ENCODE data around the gene DTWD1.
"Not testable (repeated sequence)": the region's sequence is repeated elsewhere in the genome, so short reads cannot be mapped to it uniquely, and the experiment has no call there.

Gene DTWD1

GRCh38 chr15:49652922-49653321, 32.1 kb downstream of the DTWD1 start:
- Mint-ChIP-seq H3K4me3 (no peak overlapping the region), H3K9me3 (no peaks in the 10 kb centered on the region), H3K4me1 (no peaks in the 10 kb centered on the region), H3K36me3 (ENCODE audit: insufficient read depth) (peaks cover 2% of the 10 kb centered on the region), H3K27me3 (peaks cover 15% of the 10 kb centered on the region), H3K27ac (ENCODE audit: low read depth) (no peak overlapping the region)
- no peak for ATAC-seq (replicated peaks; ENCODE audit: extremely low read depth, poor library complexity, severe bottlenecking)
- no peak for DNase-seq (ENCODE audit: low spot score in 2 of 2)

DNA sequence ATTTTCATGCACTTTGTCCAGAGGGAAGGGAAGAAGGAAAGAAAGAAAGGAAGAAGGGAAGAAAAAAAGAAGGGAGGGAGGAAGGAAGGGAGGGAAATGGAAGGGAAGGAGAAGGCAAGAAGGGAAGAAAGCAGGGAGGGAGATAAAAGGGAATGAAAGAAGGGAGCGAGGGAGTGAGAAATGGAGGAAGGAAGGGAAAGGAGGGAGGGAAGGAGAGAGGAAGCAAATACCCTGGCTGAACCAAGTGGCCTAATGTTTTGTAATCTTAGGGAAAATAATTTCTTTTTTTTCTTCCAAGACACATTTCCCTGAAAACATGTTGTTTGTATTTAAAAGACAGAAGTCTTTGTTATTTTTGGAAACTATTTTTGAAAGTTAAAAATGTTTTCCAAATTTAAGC, 35.9 kb downstream of the DTWD1 start:
- no peaks in the 10 kb centered on the region for H3K9me3 Mint-ChIP-seq
- DNase-seq (ENCODE audit: low spot score in 2 of 2) (no peak), ATAC-seq (replicated peaks; ENCODE audit: extremely low read depth, poor library complexity, severe bottlenecking) (no peak)
- H3K27me3 Mint-ChIP-seq, result peaks cover 37% of the 10 kb centered on the region
- H3K4me3 Mint-ChIP-seq, result no peak overlapping the region
- H3K27ac Mint-ChIP-seq (ENCODE audit: low read depth), result no peak overlapping the region
- H3K36me3 Mint-ChIP-seq (ENCODE audit: insufficient read depth), result peaks cover 2% of the 10 kb centered on the region
- H3K4me1 Mint-ChIP-seq, result no peaks in the 10 kb centered on the region

DNA sequence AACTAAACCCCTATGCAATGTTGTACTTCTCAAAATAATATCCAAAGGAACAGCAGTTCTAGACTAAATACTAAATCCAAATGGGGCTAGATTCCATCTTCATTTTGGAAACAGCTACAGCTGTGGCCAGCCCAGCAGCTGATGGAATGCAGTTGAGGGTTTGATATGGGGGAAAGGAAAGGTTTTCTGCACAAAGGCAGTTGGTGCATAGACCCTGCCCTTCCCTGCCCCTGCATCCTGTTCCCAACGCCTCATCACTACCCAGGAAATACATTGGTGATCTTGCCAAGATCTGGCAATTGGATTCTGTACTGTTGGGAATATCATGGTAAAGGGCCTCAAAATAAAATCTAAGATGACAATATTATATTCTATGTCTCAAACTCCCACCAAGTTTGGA, 43.9 kb downstream of the DTWD1 start:
- no peaks in the 10 kb centered on the region for H3K36me3 Mint-ChIP-seq (ENCODE audit: insufficient read depth)
- DNase-seq (ENCODE audit: low spot score in 2 of 2), result no peak
- H3K27ac Mint-ChIP-seq (ENCODE audit: low read depth), result no peak overlapping the region
- no peak for ATAC-seq (replicated peaks; ENCODE audit: extremely low read depth, poor library complexity, severe bottlenecking)
- H3K9me3 Mint-ChIP-seq, result no peaks in the 10 kb centered on the region
- H3K4me1 Mint-ChIP-seq, result no peaks in the 10 kb centered on the region
- H3K27me3 Mint-ChIP-seq, result peaks cover 33% of the 10 kb centered on the region
- H3K4me3 Mint-ChIP-seq, result no peak overlapping the region

DNA sequence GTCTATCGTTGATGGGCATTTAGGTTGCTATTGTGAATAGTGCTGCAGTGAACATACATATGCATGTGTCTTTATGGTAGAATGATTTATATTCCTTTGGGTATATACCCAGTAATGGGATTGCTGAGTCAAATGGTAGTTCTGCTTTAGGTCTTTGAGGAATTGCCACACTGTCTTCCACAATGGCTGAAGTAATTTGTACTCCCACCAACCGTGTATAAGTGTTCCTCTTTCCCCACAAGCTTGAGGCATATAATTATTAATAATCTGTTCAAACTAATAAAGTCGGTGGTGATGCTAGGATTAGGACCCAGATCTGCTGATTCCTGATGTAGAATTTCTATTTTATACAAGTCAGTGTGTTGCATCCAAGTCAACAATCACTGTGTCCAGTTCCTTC, 45.6 kb downstream of the DTWD1 start:
- not testable (repeated sequence) for H3K36me3 Mint-ChIP-seq (ENCODE audit: insufficient read depth); DNase-seq (ENCODE audit: low spot score in 2 of 2); H3K4me3 Mint-ChIP-seq; H3K4me1 Mint-ChIP-seq; H3K27ac Mint-ChIP-seq (ENCODE audit: low read depth); H3K9me3 Mint-ChIP-seq; ATAC-seq (replicated peaks; ENCODE audit: extremely low read depth, poor library complexity, severe bottlenecking)
- peaks cover 20% of the 10 kb centered on the region for H3K27me3 Mint-ChIP-seq

GRCh38 chr15:49669288-49669687, 48.4 kb downstream of the DTWD1 start:
- DNase-seq (ENCODE audit: low spot score in 2 of 2) (no peak), ATAC-seq (replicated peaks; ENCODE audit: extremely low read depth, poor library complexity, severe bottlenecking) (no peak)
- no peak overlapping the region for H3K27ac Mint-ChIP-seq (ENCODE audit: low read depth)
- H3K36me3 Mint-ChIP-seq (ENCODE audit: insufficient read depth), result no peaks in the 10 kb centered on the region
- no peaks in the 10 kb centered on the region for H3K9me3 Mint-ChIP-seq
- H3K27me3 Mint-ChIP-seq, result peaks cover 1% of the 10 kb centered on the region
- no peak overlapping the region for H3K4me3 Mint-ChIP-seq
- H3K4me1 Mint-ChIP-seq, result no peaks in the 10 kb centered on the region

GRCh38 chr15:49673861-49674260, 53.0 kb downstream of the DTWD1 start:
- H3K4me1 Mint-ChIP-seq, result no peaks in the 10 kb centered on the region
- DNase-seq (ENCODE audit: low spot score in 2 of 2) (no peak), ATAC-seq (replicated peaks; ENCODE audit: extremely low read depth, poor library complexity, severe bottlenecking) (no peak)
- no peak overlapping the region for H3K27ac Mint-ChIP-seq (ENCODE audit: low read depth)
- H3K36me3 Mint-ChIP-seq (ENCODE audit: insufficient read depth), result no peaks in the 10 kb centered on the region
- H3K4me3 Mint-ChIP-seq, result no peak overlapping the region
- H3K9me3 Mint-ChIP-seq, result no peaks in the 10 kb centered on the region
- peaks cover 15% of the 10 kb centered on the region for H3K27me3 Mint-ChIP-seq

DNA sequence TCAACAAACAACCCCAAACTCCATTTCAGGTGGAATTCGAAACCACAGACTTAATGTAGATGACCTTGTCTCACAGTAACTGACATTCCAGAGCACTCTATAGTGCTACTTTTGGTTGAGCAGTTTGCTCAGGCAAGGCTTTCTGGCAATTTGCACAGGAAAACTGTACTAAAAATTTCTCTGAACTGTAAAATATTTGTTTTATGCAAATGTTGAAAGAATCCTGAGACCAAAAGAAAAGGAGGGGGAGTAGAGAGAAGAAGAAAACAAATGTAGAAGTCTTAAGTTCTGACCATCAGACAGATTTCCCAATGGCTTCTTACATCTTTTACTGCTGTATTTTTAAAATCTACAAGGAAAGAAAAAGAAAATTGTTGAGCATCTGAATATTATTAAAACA, 53.5 kb downstream of the DTWD1 start:
- no peak overlapping the region for H3K4me3 Mint-ChIP-seq
- no peak for ATAC-seq (replicated peaks; ENCODE audit: extremely low read depth, poor library complexity, severe bottlenecking)
- H3K9me3 Mint-ChIP-seq, result no peaks in the 10 kb centered on the region
- no peaks in the 10 kb centered on the region for H3K36me3 Mint-ChIP-seq (ENCODE audit: insufficient read depth)
- no peak for DNase-seq (ENCODE audit: low spot score in 2 of 2)
- no peaks in the 10 kb centered on the region for H3K4me1 Mint-ChIP-seq
- peaks cover 15% of the 10 kb centered on the region for H3K27me3 Mint-ChIP-seq
- no peak overlapping the region for H3K27ac Mint-ChIP-seq (ENCODE audit: low read depth)

DNA sequence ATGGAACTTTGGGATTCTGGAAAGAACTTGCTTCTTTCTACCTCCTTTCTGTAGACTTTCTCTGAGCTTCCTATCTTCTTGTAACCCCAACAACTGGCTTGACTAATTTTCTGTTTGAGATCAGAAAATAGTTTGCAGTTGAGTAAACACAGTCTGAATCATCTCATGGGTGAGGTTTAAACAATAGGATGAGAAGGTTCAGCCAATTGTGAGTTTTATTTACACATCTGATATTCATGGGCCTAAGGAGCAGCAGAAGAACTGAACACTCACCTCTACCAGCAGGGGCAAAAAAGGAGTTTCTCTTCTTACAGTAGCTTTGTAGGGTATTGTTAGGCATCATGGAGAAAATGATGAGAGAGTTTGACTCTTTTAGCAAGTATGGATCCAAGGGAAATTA, 54.2 kb downstream of the DTWD1 start:
- Mint-ChIP-seq H3K36me3 (ENCODE audit: insufficient read depth) (no peaks in the 10 kb centered on the region), H3K4me3 (no peak overlapping the region), H3K9me3 (no peaks in the 10 kb centered on the region), H3K27me3 (peaks cover 18% of the 10 kb centered on the region), H3K27ac (ENCODE audit: low read depth) (no peak overlapping the region), H3K4me1 (no peaks in the 10 kb centered on the region)
- DNase-seq (ENCODE audit: low spot score in 2 of 2) (no peak), ATAC-seq (replicated peaks; ENCODE audit: extremely low read depth, poor library complexity, severe bottlenecking) (no peak)

GRCh38 chr15:49678655-49679054, 57.8 kb downstream of the DTWD1 start:
- ATAC-seq (replicated peaks; ENCODE audit: extremely low read depth, poor library complexity, severe bottlenecking) (no peak), DNase-seq (ENCODE audit: low spot score in 2 of 2) (no peak)
- H3K4me1 Mint-ChIP-seq, result no peaks in the 10 kb centered on the region
- peaks cover 38% of the 10 kb centered on the region for H3K27me3 Mint-ChIP-seq
- no peak overlapping the region for H3K4me3 Mint-ChIP-seq
- no peaks in the 10 kb centered on the region for H3K9me3 Mint-ChIP-seq
- H3K27ac Mint-ChIP-seq (ENCODE audit: low read depth), result no peak overlapping the region
- no peaks in the 10 kb centered on the region for H3K36me3 Mint-ChIP-seq (ENCODE audit: insufficient read depth)

GRCh38 chr15:49686599-49686998, 65.8 kb downstream of the DTWD1 start:
- H3K27me3 Mint-ChIP-seq, result peaks cover 4% of the 10 kb centered on the region
- H3K4me1 Mint-ChIP-seq, result no peaks in the 10 kb centered on the region
- H3K9me3 Mint-ChIP-seq, result no peaks in the 10 kb centered on the region
- no peak overlapping the region for H3K4me3 Mint-ChIP-seq
- no peaks in the 10 kb centered on the region for H3K36me3 Mint-ChIP-seq (ENCODE audit: insufficient read depth)
- DNase-seq (ENCODE audit: low spot score in 2 of 2) (no peak), ATAC-seq (replicated peaks; ENCODE audit: extremely low read depth, poor library complexity, severe bottlenecking) (no peak)
- H3K27ac Mint-ChIP-seq (ENCODE audit: low read depth), result no peak overlapping the region

GRCh38 chr15:49688135-49688790, 67.4 kb downstream of the DTWD1 start:
- ATAC-seq (replicated peaks; ENCODE audit: extremely low read depth, poor library complexity, severe bottlenecking) (no peak), DNase-seq (ENCODE audit: low spot score in 2 of 2) (no peak)
- no peaks in the 10 kb centered on the region for H3K4me1 Mint-ChIP-seq
- H3K27ac Mint-ChIP-seq (ENCODE audit: low read depth), result no peak overlapping the region
- no peak overlapping the region for H3K4me3 Mint-ChIP-seq
- no peaks in the 10 kb centered on the region for H3K9me3 Mint-ChIP-seq
- no peaks in the 10 kb centered on the region for H3K36me3 Mint-ChIP-seq (ENCODE audit: insufficient read depth)
- no peaks in the 10 kb centered on the region for H3K27me3 Mint-ChIP-seq

DNA sequence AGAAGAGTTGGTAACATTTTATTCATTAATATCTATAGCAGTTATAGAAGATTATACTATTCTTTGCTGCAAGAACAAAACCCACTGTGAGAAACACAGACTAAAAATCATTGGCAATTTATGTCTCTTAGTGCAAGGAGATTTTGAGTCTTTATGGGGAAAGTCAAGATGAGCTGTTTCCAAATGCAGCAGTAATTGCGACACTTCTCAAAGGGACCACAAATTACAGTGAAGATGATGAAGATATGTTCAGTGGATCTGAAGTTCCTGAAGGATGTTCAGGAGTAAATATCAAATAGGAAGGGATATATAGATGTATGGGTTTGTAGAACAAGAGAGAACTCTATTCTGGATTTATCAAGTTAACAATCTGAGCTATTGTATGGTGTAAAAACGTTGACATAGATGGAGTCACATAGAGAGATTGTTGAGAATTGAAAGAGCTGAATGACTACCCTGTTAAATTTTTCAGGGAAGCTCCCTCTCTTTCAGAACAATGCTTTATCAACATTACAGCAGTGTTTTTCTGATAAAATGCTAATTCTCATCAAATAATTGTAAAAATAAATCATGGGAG, 71.8 kb downstream of the DTWD1 start:
- no peak overlapping the region for H3K27ac Mint-ChIP-seq (ENCODE audit: low read depth)
- H3K4me3 Mint-ChIP-seq, result no peak overlapping the region
- ATAC-seq (replicated peaks; ENCODE audit: extremely low read depth, poor library complexity, severe bottlenecking) (no peak), DNase-seq (ENCODE audit: low spot score in 2 of 2) (no peak)
- H3K27me3 Mint-ChIP-seq, result no peaks in the 10 kb centered on the region
- no peaks in the 10 kb centered on the region for H3K4me1 Mint-ChIP-seq
- no peaks in the 10 kb centered on the region for H3K9me3 Mint-ChIP-seq
- no peaks in the 10 kb centered on the region for H3K36me3 Mint-ChIP-seq (ENCODE audit: insufficient read depth)

DNA sequence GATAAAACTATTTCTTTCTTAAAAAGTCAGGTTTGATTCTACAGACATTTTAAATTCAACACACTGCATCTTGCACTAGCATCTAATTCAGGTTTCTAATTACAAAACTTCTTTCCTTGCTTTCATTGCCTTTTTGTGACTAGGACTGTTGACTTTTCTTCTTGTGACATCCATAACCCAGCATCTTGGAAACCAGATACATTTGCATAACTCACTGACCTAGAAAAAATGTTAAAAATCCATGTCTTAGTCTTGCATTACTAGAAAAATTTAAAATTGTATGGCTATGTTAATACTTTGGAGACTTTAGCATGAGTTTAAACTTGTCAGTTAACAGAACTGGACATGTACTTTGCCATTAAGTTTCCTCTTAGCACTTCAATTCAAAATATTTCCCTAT, 72.7 kb downstream of the DTWD1 start:
- Mint-ChIP-seq H3K36me3 (ENCODE audit: insufficient read depth) (no peaks in the 10 kb centered on the region), H3K4me1 (no peaks in the 10 kb centered on the region), H3K27ac (ENCODE audit: low read depth) (no peak overlapping the region), H3K4me3 (no peak overlapping the region), H3K27me3 (no peaks in the 10 kb centered on the region), H3K9me3 (no peaks in the 10 kb centered on the region)
- ATAC-seq (replicated peaks; ENCODE audit: extremely low read depth, poor library complexity, severe bottlenecking), result no peak
- DNase-seq (ENCODE audit: low spot score in 2 of 2), result no peak

Measured in central memory CD8-positive, alpha-beta T cell (primary cell).